Measurements from ENCODE around the gene HTR3E.

DNA sequence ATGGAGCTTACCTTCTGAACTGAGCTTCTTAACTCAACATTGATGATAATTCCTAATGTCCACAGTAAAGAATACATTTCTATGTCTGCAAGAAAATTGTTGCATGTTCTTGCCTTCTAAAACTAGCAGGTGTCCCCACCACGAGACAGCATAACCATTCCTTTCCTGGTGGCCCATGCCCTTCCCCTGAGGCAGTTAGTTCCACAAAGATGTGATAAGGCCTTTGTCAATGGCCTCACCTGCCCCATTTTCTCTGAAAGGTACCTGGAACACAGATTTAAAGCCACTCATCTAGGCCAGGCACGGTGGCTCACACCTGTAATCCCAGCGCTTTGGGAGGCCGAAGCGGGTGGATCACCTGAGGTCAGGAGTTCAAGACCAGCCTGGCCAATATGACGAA is 21.0 kb upstream of the HTR3E start:
- TF ChIP-seq, protein P1, sequence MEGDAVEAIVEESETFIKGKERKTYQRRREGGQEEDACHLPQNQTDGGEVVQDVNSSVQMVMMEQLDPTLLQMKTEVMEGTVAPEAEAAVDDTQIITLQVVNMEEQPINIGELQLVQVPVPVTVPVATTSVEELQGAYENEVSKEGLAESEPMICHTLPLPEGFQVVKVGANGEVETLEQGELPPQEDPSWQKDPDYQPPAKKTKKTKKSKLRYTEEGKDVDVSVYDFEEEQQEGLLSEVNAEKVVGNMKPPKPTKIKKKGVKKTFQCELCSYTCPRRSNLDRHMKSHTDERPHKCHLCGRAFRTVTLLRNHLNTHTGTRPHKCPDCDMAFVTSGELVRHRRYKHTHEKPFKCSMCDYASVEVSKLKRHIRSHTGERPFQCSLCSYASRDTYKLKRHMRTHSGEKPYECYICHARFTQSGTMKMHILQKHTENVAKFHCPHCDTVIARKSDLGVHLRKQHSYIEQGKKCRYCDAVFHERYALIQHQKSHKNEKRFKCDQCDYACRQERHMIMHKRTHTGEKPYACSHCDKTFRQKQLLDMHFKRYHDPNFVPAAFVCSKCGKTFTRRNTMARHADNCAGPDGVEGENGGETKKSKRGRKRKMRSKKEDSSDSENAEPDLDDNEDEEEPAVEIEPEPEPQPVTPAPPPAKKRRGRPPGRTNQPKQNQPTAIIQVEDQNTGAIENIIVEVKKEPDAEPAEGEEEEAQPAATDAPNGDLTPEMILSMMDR (IDR thresholded peaks at IDR 0.05), result no peak
- no peak for TF ChIP-seq POLR2A (IDR thresholded peaks at IDR 0.05)
